Measurements from ENCODE around the gene FAP. TPM values are rescaled to one million over a fixed set of nuclear protein-coding genes. Genes with fewer than 3 reads are reported as not detected.

The FAP gene
- total and polyA plus RNA-seq, 9 of the 15 experiments (the other 6 are each of a cell fraction or from before 2014, with no cell fraction given), result not detected

DNA sequence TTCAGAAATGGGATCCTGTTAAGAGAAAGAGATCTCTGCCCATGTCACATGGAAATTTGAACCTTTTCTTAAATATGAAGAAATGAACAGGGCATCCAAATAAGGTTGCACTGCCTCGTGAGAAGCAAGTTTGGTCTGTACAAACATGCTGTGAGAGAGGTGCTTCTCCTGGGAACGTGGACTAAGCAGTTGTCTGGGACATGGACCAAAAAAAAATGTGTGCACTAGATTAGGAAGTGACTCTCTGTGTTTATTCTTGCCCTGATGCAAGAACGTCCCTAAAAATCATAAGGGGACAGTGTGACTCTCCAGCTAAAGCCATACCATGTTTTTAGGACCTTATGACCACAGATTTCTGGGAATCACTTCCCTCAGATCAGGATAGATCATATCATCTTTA is 67.5 kb downstream of the FAP start:
- H3K27me3 ChIP-seq (ENCODE audit: control insufficient read depth in 2 of 2, insufficient read depth in 2 of 2, low read length in 2 of 2), result no peaks in the 10 kb centered on the region
- TF ChIP-seq BRD4 (IDR thresholded peaks at IDR 0.05) (no peak), ESRRA (IDR thresholded peaks at IDR 0.05; ENCODE audit: borderline replicate concordance, low read depth) (no peak), GATA2 (CRISPR knock-in tag; IDR thresholded peaks at IDR 0.05) (no peak), POLR3G (IDR thresholded peaks at IDR 0.05; ENCODE audit: extremely low read depth, insufficient read length, insufficient replicate concordance) (no peak), RUNX1 (IDR thresholded peaks at IDR 0.05; ENCODE audit: low read depth) (no peak), SMARCA4 (IDR thresholded peaks at IDR 0.05) (no peak), MAZ (CRISPR knock-in tag; conservative IDR thresholded peaks at IDR 0.05 in 1 of 2, IDR thresholded peaks at IDR 0.05 in 1 of 2) (no peak), ZNF551 (CRISPR knock-in tag; IDR thresholded peaks at IDR 0.05) (no peak), ADNP (tag; IDR thresholded peaks at IDR 0.05) (no peak), XRCC4 (IDR thresholded peaks at IDR 0.05; ENCODE audit: extremely low read depth, insufficient read depth, insufficient read length) (no peak), ZNF224 (CRISPR knock-in tag; IDR thresholded peaks at IDR 0.05) (no peak)
- TF ChIP-seq, protein P1, sequence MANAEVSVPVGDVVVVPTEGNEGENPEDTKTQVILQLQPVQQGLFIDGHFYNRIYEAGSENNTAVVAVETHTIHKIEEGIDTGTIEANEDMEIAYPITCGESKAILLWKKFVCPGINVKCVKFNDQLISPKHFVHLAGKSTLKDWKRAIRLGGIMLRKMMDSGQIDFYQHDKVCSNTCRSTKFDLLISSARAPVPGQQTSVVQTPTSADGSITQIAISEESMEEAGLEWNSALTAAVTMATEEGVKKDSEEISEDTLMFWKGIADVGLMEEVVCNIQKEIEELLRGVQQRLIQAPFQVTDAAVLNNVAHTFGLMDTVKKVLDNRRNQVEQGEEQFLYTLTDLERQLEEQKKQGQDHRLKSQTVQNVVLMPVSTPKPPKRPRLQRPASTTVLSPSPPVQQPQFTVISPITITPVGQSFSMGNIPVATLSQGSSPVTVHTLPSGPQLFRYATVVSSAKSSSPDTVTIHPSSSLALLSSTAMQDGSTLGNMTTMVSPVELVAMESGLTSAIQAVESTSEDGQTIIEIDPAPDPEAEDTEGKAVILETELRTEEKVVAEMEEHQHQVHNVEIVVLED (CRISPR knock-in tag; IDR thresholded peaks at IDR 0.05), result no peak
- TF ChIP-seq, protein P2, sequence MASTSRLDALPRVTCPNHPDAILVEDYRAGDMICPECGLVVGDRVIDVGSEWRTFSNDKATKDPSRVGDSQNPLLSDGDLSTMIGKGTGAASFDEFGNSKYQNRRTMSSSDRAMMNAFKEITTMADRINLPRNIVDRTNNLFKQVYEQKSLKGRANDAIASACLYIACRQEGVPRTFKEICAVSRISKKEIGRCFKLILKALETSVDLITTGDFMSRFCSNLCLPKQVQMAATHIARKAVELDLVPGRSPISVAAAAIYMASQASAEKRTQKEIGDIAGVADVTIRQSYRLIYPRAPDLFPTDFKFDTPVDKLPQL (IDR thresholded peaks at IDR 0.05; ENCODE audit: extremely low read depth, insufficient read length), result no peak
- H3K4me3 ChIP-seq, result no peak overlapping the region
- H3K4me1 ChIP-seq (replicated peaks in 1 of 2; ENCODE audit: control insufficient read depth in 2 of 2, insufficient read depth in 2 of 2, low read length in 2 of 2), result no peaks in the 10 kb centered on the region
- no peak overlapping the region for H3K9ac ChIP-seq (ENCODE audit: insufficient read depth in 1 of 2, low read depth in 2 of 2, low read length in 2 of 2)
- H3K27ac ChIP-seq (ENCODE audit: extremely low read depth, low read depth, low read length), result no peak overlapping the region
- CTCF ChIA-PET (ENCODE audit: low intra/inter-chr PET ratio), result no interaction called here
- H3K79me2 ChIP-seq (ENCODE audit: control insufficient read depth, insufficient read depth, low read length), result no peaks in the 10 kb centered on the region
- no peak overlapping the region for H3K4me2 ChIP-seq (ENCODE audit: insufficient read depth, low read length)
- FAIRE-seq (no peak), ATAC-seq (no peak), DNase-seq (ENCODE audit: extremely low read depth in 1 of 4, low spot score in 3 of 4) (no peak)
- no peaks in the 10 kb centered on the region for H3K36me3 ChIP-seq (ENCODE audit: control insufficient read depth, insufficient read depth, low read length)
- in situ Hi-C loops (cut with MboI) (no loop called here), intact Hi-C loops (cut with micrococcal nuclease) (no loop called here)
- no peaks in the 10 kb centered on the region for H3K9me3 ChIP-seq (replicated peaks; ENCODE audit: control insufficient read depth, insufficient read depth, low read depth, low read length)
- no peak overlapping the region for H2AFZ ChIP-seq (ENCODE audit: low read depth, low read length)
- no peaks in the 10 kb centered on the region for H4K20me1 ChIP-seq (replicated peaks; ENCODE audit: control insufficient read depth, insufficient read depth, low read length)
- BruUV-seq (replicated peaks), result no TSS peak
- POLR2A ChIA-PET, result no interaction called here
- no peaks in the 10 kb centered on the region for H3K9me1 ChIP-seq (ENCODE audit: control insufficient read depth, insufficient read depth, low read length)
- WGBS (ENCODE audit: insufficient coverage, low coverage, missing lambda C conversion rate), result 0% methylated on average over 3 of the region's 3 CpGs

Measured in K562 (cell line).